ENCODE data around the gene ICE1. TPM values are rescaled to one million over a fixed set of nuclear protein-coding genes. Genes with fewer than 3 reads are reported as not detected.
A peak's percentile ranks its signal among the peaks of the same experiment; 100 is the strongest.

ICE1 gene
- total and polyA plus RNA-seq, 2 donors (not counting 1 experiment from before 2014, with no cell fraction given), result 6.5 to 39.7 TPM

DNA sequence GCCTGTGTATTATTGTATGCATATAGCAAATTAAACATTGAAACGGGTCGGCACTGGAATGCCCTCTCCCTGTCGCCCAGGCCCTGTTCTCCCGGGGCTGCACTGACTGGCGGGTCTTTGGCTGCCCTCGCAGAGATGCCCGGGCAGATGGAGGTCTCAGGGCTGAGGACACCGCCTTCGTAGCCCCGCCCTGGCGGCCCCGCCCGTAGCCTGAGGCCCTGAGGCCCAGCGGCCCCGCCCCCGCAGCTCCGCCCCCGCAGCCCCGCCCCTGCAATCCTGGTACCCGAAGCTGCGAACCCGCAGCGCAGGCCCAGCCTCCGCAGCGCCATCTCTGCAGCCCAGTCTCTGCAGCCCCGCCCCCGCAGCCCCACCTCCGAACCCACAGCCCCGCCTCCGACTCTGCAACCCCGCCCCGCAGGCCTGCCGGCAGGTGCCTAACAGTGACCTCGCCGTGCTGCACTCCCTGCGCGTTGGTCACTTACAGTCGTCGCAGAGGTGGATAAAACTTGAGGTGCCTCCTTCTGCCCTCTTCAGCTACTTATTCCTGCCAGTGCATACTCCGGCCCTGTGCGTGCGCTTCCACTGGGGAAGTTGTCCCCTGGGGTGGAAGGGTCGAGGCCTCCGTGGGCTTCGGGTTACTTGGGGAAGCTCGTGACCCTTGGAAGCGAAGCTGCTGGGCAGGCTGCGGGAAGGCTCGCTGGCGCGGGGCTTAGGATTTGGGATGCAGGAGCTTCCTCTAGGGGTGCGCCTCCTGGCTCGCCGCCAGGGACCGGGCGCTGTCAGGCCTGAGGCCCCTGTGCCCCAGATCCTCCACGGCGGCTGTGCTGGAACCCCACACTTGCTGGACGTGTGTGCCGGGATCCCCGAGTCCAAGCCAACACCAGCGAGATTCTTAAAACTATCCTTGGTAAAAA is 72.3 kb downstream of the ICE1 start:
- H3K4me3 ChIP-seq (ENCODE audit: control extremely low read depth in 1 of 5, extremely low read depth in 1 of 5, insufficient read depth in 1 of 5, low read depth in 2 of 5, low read length in 4 of 5), result peak overlapping the region in 3 of 5 experiments; percentile 20 to 52 (median 34)
- POLR2A ChIA-PET, result interaction anchor here (0.9 kb wide), 1 partner anchor 72 kb away, joined by 3 read pairs; the partner anchor contains the start of gene ICE1
- DNase-seq, result peak; percentile 89
- Mint-ChIP-seq H3K27ac (no peak overlapping the region), H3K9me3 (ENCODE audit: insufficient read depth) (no peaks in the 10 kb centered on the region), H3K4me1 (peaks cover 24% of the 10 kb centered on the region), H3K27me3 (peaks cover 10% of the 10 kb centered on the region), H3K4me3 (peak overlapping the region; percentile 72)
- CTCF ChIA-PET, result interaction anchor here (0.7 to 2.5 kb wide), 11 partner anchors 10 to 1251 kb away, joined by 3 to 10 read pairs (median 3); no protein-coding TSS in a partner anchor
- H3K79me2 ChIP-seq (ENCODE audit: control insufficient read depth, insufficient read depth, low read length), result no peaks in the 10 kb centered on the region
- peak overlapping the region; percentile 75 for H3K4me2 ChIP-seq (replicated peaks; ENCODE audit: low read depth, low read length, poor library complexity, severe bottlenecking)
- ATAC-seq (ENCODE audit: low read depth), result peak; percentile 98
- H2AFZ ChIP-seq (ENCODE audit: insufficient read depth, low read depth, low read length, poor library complexity, severe bottlenecking), result peak overlapping the region; percentile 71
- no peaks in the 10 kb centered on the region for H3K36me3 ChIP-seq (replicated peaks in 1 of 2; ENCODE audit: control extremely low read depth in 1 of 2, control insufficient read depth in 1 of 2, extremely low read depth in 1 of 2, insufficient read depth in 2 of 2, low read length in 1 of 2)
- TF ChIP-seq, protein P1, sequence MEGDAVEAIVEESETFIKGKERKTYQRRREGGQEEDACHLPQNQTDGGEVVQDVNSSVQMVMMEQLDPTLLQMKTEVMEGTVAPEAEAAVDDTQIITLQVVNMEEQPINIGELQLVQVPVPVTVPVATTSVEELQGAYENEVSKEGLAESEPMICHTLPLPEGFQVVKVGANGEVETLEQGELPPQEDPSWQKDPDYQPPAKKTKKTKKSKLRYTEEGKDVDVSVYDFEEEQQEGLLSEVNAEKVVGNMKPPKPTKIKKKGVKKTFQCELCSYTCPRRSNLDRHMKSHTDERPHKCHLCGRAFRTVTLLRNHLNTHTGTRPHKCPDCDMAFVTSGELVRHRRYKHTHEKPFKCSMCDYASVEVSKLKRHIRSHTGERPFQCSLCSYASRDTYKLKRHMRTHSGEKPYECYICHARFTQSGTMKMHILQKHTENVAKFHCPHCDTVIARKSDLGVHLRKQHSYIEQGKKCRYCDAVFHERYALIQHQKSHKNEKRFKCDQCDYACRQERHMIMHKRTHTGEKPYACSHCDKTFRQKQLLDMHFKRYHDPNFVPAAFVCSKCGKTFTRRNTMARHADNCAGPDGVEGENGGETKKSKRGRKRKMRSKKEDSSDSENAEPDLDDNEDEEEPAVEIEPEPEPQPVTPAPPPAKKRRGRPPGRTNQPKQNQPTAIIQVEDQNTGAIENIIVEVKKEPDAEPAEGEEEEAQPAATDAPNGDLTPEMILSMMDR (IDR thresholded peaks at IDR 0.05), result no peak
- TF ChIP-seq EZH2 (IDR thresholded peaks at IDR 0.05; ENCODE audit: borderline replicate concordance, insufficient read depth, low read depth, low read length, poor library complexity, severe bottlenecking), result no peak
- H3K9ac ChIP-seq (ENCODE audit: low read length), result peak overlapping the region; percentile 46
- no peak overlapping the region for H3K27ac ChIP-seq (ENCODE audit: low read length in 2 of 2)
- H4K20me1 ChIP-seq (ENCODE audit: control insufficient read depth, insufficient read depth, low read length, poor library complexity, severe bottlenecking), result no peaks in the 10 kb centered on the region
- intact Hi-C loops (cut with micrococcal nuclease), result loop anchor here (1.0 to 10.0 kb wide), 4 partner anchors 29 to 1220 kb away; partner anchors contain the start of genes ADAMTS16 and TENT4A
- peaks cover 11 to 18% of the 10 kb centered on the region in 2 donors for H3K4me1 ChIP-seq (ENCODE audit: control insufficient read depth in 2 of 2, insufficient read depth in 2 of 2, low read length in 2 of 2)
- peaks cover 0 to 2% (median 0%) of the 10 kb centered on the region in 4 experiments for H3K27me3 ChIP-seq (replicated peaks in 1 of 4; ENCODE audit: control extremely low read depth in 1 of 4, control insufficient read depth in 3 of 4, insufficient read depth in 4 of 4, low read length in 3 of 4)
- 24% methylated on average over 58 of the region's 62 CpGs for WGBS (ENCODE audit: insufficient coverage)
- no peaks in the 10 kb centered on the region for H3K9me3 ChIP-seq (ENCODE audit: control extremely low read depth in 1 of 3, control insufficient read depth in 2 of 3, insufficient read depth in 1 of 3, low read length in 2 of 3)

All from B cell (primary cell).